ENCODE data around the gene UCK1.

UCK1 gene

GRCh38 chr9:131530546-131530919, 530 bp downstream of the UCK1 start:
- H3K79me2 ChIP-seq (ENCODE audit: low read length) = peaks cover 13% of the 10 kb centered on the region
- H3K36me3 ChIP-seq (replicated peaks; ENCODE audit: low read depth, low read length) = peaks cover 11% of the 10 kb centered on the region
- TF ChIP-seq, protein P1, sequence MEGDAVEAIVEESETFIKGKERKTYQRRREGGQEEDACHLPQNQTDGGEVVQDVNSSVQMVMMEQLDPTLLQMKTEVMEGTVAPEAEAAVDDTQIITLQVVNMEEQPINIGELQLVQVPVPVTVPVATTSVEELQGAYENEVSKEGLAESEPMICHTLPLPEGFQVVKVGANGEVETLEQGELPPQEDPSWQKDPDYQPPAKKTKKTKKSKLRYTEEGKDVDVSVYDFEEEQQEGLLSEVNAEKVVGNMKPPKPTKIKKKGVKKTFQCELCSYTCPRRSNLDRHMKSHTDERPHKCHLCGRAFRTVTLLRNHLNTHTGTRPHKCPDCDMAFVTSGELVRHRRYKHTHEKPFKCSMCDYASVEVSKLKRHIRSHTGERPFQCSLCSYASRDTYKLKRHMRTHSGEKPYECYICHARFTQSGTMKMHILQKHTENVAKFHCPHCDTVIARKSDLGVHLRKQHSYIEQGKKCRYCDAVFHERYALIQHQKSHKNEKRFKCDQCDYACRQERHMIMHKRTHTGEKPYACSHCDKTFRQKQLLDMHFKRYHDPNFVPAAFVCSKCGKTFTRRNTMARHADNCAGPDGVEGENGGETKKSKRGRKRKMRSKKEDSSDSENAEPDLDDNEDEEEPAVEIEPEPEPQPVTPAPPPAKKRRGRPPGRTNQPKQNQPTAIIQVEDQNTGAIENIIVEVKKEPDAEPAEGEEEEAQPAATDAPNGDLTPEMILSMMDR (IDR thresholded peaks at IDR 0.05; ENCODE audit: low read depth, low read length) = peak; percentile 15
- no peak for TF ChIP-seq EZH2phosphoT487 (IDR thresholded peaks at IDR 0.05; ENCODE audit: low read depth)
- peak overlapping the region; percentile 84 for H3K9ac ChIP-seq (ENCODE audit: low read length)
- no peak overlapping the region for H3K27ac ChIP-seq (ENCODE audit: low read length)
- no peak overlapping the region for H2AFZ ChIP-seq (ENCODE audit: low read depth, low read length)
- H3K27me3 ChIP-seq (ENCODE audit: low read depth, low read length) = no peaks in the 10 kb centered on the region
- no peaks in the 10 kb centered on the region for H4K20me1 ChIP-seq (ENCODE audit: insufficient read depth, low read length)
- H3K4me1 ChIP-seq (ENCODE audit: low read length) = peaks cover 10% of the 10 kb centered on the region; the same call in 1 of the 2 replicates
- H3K9me3 ChIP-seq (ENCODE audit: insufficient read depth, low read length) = no peaks in the 10 kb centered on the region
- H3K4me2 ChIP-seq (ENCODE audit: low read length) = peak overlapping the region; percentile 86
- H3K4me3 ChIP-seq (ENCODE audit: low read length) = peak overlapping the region; percentile 96

DNA sequence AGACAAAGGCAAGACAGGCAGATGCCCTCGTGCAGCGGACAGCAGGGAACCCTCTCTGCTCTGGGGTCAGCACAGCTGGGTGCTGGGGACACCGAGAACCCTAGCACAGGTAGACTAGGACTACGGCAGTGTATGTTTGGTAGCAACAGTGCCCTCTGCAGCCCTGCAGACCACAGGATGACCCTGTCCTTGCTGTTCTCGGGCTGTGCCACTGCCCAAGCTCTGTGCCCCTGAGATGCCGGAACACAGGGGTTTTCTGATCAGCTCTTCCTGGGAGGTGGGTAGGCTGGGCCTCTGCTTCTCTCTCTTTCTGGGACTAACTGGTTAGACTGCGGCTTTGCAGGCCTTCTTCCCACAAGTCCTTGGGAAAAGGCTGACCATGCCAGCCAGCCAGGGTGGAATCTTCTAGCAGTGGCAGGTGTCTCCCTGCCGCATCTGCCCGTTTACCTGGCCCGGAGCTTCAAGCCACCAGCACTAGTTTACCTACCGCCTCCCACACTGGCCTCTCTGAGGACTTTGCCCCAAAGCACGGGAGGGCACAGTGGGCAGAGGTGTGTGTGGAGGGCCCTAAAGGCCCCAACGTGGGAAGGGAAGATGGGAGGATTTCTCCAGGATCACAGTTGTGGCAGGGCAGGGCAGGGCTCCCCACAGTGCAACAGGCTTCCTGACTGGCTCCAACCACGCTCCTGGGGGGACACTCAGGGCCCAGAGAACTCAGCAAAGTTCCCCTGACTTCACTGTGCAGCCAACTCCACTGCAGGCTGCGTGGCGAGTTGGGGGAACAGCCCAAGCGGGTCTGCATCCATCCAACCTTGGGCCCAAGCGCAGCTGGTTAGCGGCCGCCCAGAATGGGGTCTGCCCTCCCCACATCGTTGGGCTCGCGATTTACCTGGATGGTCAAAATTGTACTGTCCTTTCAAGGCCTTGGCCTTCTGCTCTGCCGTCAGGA, 1.2 kb downstream of the UCK1 start:
- peaks cover 10% of the 10 kb centered on the region; the same call in 1 of the 2 replicates for H3K4me1 ChIP-seq (ENCODE audit: low read length)
- H3K9ac ChIP-seq (ENCODE audit: low read length) = peak overlapping the region; percentile 84
- no peaks in the 10 kb centered on the region for H4K20me1 ChIP-seq (ENCODE audit: insufficient read depth, low read length)
- H2AFZ ChIP-seq (ENCODE audit: low read depth, low read length) = no peak overlapping the region
- TF ChIP-seq, protein P1 (IDR thresholded peaks at IDR 0.05; ENCODE audit: low read depth, low read length) = no peak
- no peaks in the 10 kb centered on the region for H3K27me3 ChIP-seq (ENCODE audit: low read depth, low read length)
- peak overlapping the region; percentile 96 for H3K4me3 ChIP-seq (ENCODE audit: low read length)
- no peaks in the 10 kb centered on the region for H3K9me3 ChIP-seq (ENCODE audit: insufficient read depth, low read length)
- H3K79me2 ChIP-seq (ENCODE audit: low read length) = peaks cover 13% of the 10 kb centered on the region
- H3K27ac ChIP-seq (ENCODE audit: low read length) = no peak overlapping the region
- peaks cover 15% of the 10 kb centered on the region for H3K36me3 ChIP-seq (replicated peaks; ENCODE audit: low read depth, low read length)
- peak overlapping the region; percentile 86 for H3K4me2 ChIP-seq (ENCODE audit: low read length)

DNA sequence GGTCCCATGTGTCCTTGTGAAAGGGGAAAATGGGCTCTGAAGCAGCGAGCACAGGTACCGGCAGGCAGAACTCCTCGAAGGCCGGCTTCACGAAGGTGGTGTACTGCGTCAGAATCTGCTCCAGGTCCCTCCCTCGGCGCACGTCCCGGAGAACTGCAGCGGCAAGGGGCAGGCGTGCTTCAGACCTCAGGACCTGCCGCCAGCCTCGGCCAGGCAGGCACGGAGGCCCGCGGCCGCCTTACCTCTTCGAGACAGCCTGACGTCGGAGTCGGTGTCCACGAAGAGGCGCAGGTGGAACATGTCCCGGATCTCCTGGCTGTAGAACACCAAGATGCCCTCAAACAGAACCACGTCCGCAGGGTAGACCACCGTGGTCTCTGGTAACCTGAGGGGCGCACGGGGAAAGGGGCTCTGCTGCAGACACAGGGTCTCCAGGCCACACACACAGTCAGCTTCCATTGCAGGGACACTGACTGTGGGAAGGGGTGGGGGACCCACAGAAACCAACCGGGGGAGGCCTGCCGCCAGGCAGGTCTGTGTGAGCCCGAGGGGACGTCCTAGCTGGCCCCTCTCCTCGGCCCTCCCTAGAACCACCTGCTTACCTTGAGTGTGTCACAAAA, 2.1 kb downstream of the UCK1 start:
- Histone ChIP-seq H3K4me3 (ENCODE audit: low read length) (no peak overlapping the region), H3K27me3 (ENCODE audit: low read depth, low read length) (no peaks in the 10 kb centered on the region), H4K20me1 (ENCODE audit: insufficient read depth, low read length) (no peaks in the 10 kb centered on the region), H3K9me3 (ENCODE audit: insufficient read depth, low read length) (no peaks in the 10 kb centered on the region), H3K9ac (ENCODE audit: low read length) (no peak overlapping the region), H2AFZ (ENCODE audit: low read depth, low read length) (no peak overlapping the region), H3K27ac (ENCODE audit: low read length) (no peak overlapping the region), H3K4me1 (ENCODE audit: low read length) (peaks cover 10% of the 10 kb centered on the region; the same call in 1 of the 2 replicates), H3K79me2 (ENCODE audit: low read length) (peaks cover 13% of the 10 kb centered on the region), H3K36me3 (replicated peaks; ENCODE audit: low read depth, low read length) (peaks cover 23% of the 10 kb centered on the region), H3K4me2 (ENCODE audit: low read length) (no peak overlapping the region)
- TF ChIP-seq EZH2phosphoT487 (IDR thresholded peaks at IDR 0.05; ENCODE audit: low read depth) = no peak
- TF ChIP-seq, protein P1 (IDR thresholded peaks at IDR 0.05; ENCODE audit: low read depth, low read length) = no peak

GRCh38 chr9:131528186-131528585, 2.9 kb downstream of the UCK1 start:
- H3K36me3 ChIP-seq (replicated peaks; ENCODE audit: low read depth, low read length) = peaks cover 30% of the 10 kb centered on the region

More at GRCh38 chr9:131528186-131528585, 2.9 kb downstream of the UCK1 start:
- H4K20me1 ChIP-seq (ENCODE audit: insufficient read depth, low read length) = no peaks in the 10 kb centered on the region
- H3K9ac ChIP-seq (ENCODE audit: low read length) = no peak overlapping the region
- H3K4me3 ChIP-seq (ENCODE audit: low read length) = no peak overlapping the region
- no peaks in the 10 kb centered on the region for H3K27me3 ChIP-seq (ENCODE audit: low read depth, low read length)
- TF ChIP-seq EZH2phosphoT487 (IDR thresholded peaks at IDR 0.05; ENCODE audit: low read depth) = no peak
- TF ChIP-seq, protein P1 (IDR thresholded peaks at IDR 0.05; ENCODE audit: low read depth, low read length) = no peak
- H3K79me2 ChIP-seq (ENCODE audit: low read length) = peaks cover 13% of the 10 kb centered on the region
- no peaks in the 10 kb centered on the region for H3K9me3 ChIP-seq (ENCODE audit: insufficient read depth, low read length)
- peaks cover 10% of the 10 kb centered on the region; the same call in 1 of the 2 replicates for H3K4me1 ChIP-seq (ENCODE audit: low read length)
- H2AFZ ChIP-seq (ENCODE audit: low read depth, low read length) = no peak overlapping the region
- H3K27ac ChIP-seq (ENCODE audit: low read length) = no peak overlapping the region
- no peak overlapping the region for H3K4me2 ChIP-seq (ENCODE audit: low read length)

Measured in OCI-LY3 (cell line).